ENCODE data around the gene ATP6V1B1. TPM values are rescaled to one million over a fixed set of nuclear protein-coding genes. Genes with fewer than 3 reads are reported as not detected.

The ATP6V1B1 gene
- total and polyA plus RNA-seq, 2 of the 13 experiments (the other 11 are each of a cell fraction or from before 2014, with no cell fraction given): 0.58 to 1.6 TPM

DNA sequence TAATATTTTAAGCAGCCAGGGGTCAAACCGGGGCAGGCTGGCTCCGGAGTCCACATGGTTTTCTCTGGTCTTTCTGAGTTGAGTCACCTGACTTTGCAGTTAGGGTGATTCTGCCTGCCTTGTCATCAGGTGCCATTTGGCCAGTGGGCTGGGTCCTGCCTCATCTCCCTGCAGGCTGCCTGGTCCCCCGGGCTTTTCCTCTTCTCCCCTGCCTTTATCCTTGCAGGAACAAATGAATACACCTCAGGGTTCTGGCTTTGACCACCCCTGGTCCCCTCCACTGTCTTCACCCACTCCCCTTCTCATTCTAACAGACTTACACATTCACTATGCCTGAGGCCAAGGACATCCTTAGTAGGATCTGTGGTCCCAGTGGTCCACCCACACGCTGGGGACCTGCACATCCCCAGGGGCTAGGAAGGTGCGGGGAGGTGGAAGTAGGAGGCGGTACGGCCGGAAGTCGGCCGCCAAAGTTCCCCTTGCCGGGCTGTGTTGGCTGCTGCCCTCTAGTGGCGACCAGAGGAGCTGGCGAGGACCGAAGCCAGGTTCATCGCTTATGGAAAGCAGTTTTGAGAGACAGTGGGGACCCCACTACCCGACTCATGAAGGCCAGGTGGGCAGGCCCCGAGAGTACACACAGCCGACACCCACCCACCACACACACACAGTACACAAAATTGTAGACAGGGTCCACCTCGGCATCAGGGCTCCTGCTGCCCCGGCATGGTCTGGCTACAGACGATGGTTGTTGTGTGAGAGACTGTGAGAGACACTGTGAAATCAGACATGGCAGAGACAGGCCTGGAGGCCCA is 65.3 kb downstream of the ATP6V1B1 start (continued):
- no peak for TF ChIP-seq KIAA2018 (CRISPR knock-in tag; IDR thresholded peaks at IDR 0.05; ENCODE audit: borderline replicate concordance)
- TF ChIP-seq KLF13 (CRISPR knock-in tag; IDR thresholded peaks at IDR 0.05): no peak
- no peak for TF ChIP-seq ZNF484 (CRISPR knock-in tag; IDR thresholded peaks at IDR 0.05; ENCODE audit: borderline replicate concordance, low read depth)
- TF ChIP-seq, protein P1, sequence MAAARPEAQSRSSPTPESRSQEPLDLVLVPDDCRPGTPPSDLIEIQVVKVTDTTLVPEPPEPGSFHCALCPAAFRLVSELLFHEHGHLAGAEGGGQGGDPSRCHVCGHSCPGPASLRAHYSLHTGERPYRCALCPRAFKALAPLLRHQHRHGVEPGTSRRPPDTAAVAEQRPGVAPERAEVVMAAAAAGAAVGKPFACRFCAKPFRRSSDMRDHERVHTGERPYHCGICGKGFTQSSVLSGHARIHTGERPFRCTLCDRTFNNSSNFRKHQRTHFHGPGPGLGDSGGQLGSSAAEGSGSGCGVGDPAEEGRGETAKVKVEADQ (CRISPR knock-in tag; IDR thresholded peaks at IDR 0.05; ENCODE audit: borderline replicate concordance): no peak
- TF ChIP-seq SAP130 (CRISPR knock-in tag; IDR thresholded peaks at IDR 0.05; ENCODE audit: low read depth): peak; percentile 72
- peak; percentile 23; the same call in 1 of the 2 replicates for TF ChIP-seq NFKBIZ (CRISPR knock-in tag; IDR thresholded peaks at IDR 0.05)
- no peak for TF ChIP-seq ZNF446 (CRISPR knock-in tag; IDR thresholded peaks at IDR 0.05)
- TF ChIP-seq TERF1 (CRISPR knock-in tag; IDR thresholded peaks at IDR 0.05): no peak
- TF ChIP-seq ZSCAN9 (CRISPR knock-in tag; IDR thresholded peaks at IDR 0.05; ENCODE audit: borderline replicate concordance): peak; percentile 44; the same call in 1 of the 2 replicates
- no peak for TF ChIP-seq FOSL1 (CRISPR knock-in tag; IDR thresholded peaks at IDR 0.05; ENCODE audit: borderline replicate concordance)
- TF ChIP-seq ZNF564 (CRISPR knock-in tag; IDR thresholded peaks at IDR 0.05): no peak
- 0 out of 2 replicates have a peak, but pooled peaks have one; percentile 60 for TF ChIP-seq ZNF773 (CRISPR knock-in tag; IDR thresholded peaks at IDR 0.05; ENCODE audit: borderline replicate concordance)
- no peak for TF ChIP-seq PRPF4 (IDR thresholded peaks at IDR 0.05; ENCODE audit: low read depth, low read length, poor library complexity, severe bottlenecking)
- TF ChIP-seq ZNF589 (CRISPR knock-in tag; conservative IDR thresholded peaks at IDR 0.05): no peak
- TF ChIP-seq RELA (CRISPR knock-in tag; IDR thresholded peaks at IDR 0.05): peak; percentile 81; the same call in 1 of the 2 replicates
- peak; percentile 70 for TF ChIP-seq PHF20 (CRISPR knock-in tag; IDR thresholded peaks at IDR 0.05)
- peak; percentile 50; the same call in 1 of the 2 replicates for TF ChIP-seq ATF2 (CRISPR knock-in tag; IDR thresholded peaks at IDR 0.05)

All from HepG2 (cell line).